ENCODE results near the gene PIGP. TPM values are rescaled to one million over a fixed set of nuclear protein-coding genes. Genes with fewer than 3 reads are reported as not detected.

Gene PIGP
- total and polyA plus RNA-seq, 9 of the 15 experiments (the other 6 are each of a cell fraction or from before 2014, with no cell fraction given): 18.3 to 122 (median 35.6) TPM

- no peak for TF ChIP-seq RREB1 (CRISPR knock-in tag; IDR thresholded peaks at IDR 0.05)
- no peak for TF ChIP-seq NBN (IDR thresholded peaks at IDR 0.05; ENCODE audit: low read depth)
These were observed 15.3 kb downstream of the PIGP start (continued) for GRCh38 chr21:37057614-37058013.

DNA sequence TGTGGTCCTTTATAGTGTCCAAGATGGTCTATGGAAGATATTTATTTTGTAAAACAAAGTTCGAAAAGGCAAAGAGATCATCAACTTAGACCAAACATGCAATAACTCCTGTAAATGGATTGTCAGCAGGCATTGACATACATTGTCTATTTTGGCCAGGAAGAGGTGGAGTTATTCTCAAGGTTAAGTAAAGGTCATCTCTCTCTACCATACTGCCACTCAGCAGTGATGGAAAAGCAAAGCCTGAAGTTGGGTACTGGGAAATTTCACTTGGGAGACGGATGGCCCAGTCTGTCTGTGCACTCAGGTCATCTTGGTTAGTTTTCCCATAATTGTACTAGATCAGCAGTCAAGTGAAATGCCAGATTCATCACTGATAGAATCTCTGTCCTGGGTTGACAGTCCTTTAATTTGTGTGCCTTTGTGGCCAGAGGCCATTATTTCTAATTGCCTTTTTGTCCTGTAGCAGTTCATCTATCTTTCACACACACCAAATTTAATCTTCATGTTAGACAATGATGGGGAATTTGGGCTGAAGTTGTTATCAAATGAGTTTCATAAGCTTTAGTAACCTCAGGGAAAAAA, 17.5 kb downstream of the PIGP start:
- no peak for FAIRE-seq
- POLR2A ChIA-PET: interaction anchor here (0.6 kb wide), 1 partner anchor 8 kb away, joined by 3 read pairs; no protein-coding TSS in a partner anchor
- H3K4me1 ChIP-seq (replicated peaks in 1 of 2; ENCODE audit: control insufficient read depth in 2 of 2, insufficient read depth in 2 of 2, low read length in 2 of 2): peaks cover 0 to 4% of the 10 kb centered on the region in 2 experiments; a peak in 1 of 5 replicates
- 20% methylated on average over 2 of the region's 2 CpGs for WGBS (ENCODE audit: insufficient coverage, low coverage, missing lambda C conversion rate)
- no peak overlapping the region for H3K9ac ChIP-seq (ENCODE audit: insufficient read depth in 1 of 2, low read depth in 2 of 2, low read length in 2 of 2)
- H3K27ac ChIP-seq (ENCODE audit: extremely low read depth, low read depth, low read length): no peak overlapping the region
- H4K20me1 ChIP-seq (replicated peaks; ENCODE audit: control insufficient read depth, insufficient read depth, low read length): no peaks in the 10 kb centered on the region
- H3K4me2 ChIP-seq (ENCODE audit: insufficient read depth, low read length): no peak overlapping the region
- ATAC-seq: no peak
- no TSS peak for BruUV-seq (replicated peaks)
- CTCF ChIA-PET (ENCODE audit: low intra/inter-chr PET ratio): no interaction called here
- no peaks in the 10 kb centered on the region for H3K79me2 ChIP-seq (ENCODE audit: control insufficient read depth, insufficient read depth, low read length)
- H3K9me3 ChIP-seq (replicated peaks; ENCODE audit: control insufficient read depth, insufficient read depth, low read depth, low read length): no peaks in the 10 kb centered on the region
- TF ChIP-seq RNF2 (IDR thresholded peaks at IDR 0.05) (no peak), CBFA2T3 (IDR thresholded peaks at IDR 0.05) (no peak), ESRRA (IDR thresholded peaks at IDR 0.05; ENCODE audit: borderline replicate concordance, low read depth) (peak; percentile 59), MEIS2 (IDR thresholded peaks at IDR 0.05; ENCODE audit: partially characterized antibody) (peak; percentile 9), ATF7 (IDR thresholded peaks at IDR 0.05) (no peak)
- TF ChIP-seq, protein P1, sequence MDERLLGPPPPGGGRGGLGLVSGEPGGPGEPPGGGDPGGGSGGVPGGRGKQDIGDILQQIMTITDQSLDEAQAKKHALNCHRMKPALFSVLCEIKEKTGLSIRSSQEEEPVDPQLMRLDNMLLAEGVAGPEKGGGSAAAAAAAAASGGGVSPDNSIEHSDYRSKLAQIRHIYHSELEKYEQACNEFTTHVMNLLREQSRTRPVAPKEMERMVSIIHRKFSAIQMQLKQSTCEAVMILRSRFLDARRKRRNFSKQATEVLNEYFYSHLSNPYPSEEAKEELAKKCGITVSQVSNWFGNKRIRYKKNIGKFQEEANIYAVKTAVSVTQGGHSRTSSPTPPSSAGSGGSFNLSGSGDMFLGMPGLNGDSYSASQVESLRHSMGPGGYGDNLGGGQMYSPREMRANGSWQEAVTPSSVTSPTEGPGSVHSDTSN (CRISPR knock-in tag; IDR thresholded peaks at IDR 0.05; ENCODE audit: low read depth): no peak
- TF ChIP-seq, protein P1 (tag; conservative IDR thresholded peaks at IDR 0.05; ENCODE audit: low read depth): 0 out of 2 replicates have a peak, but pooled peaks have one; percentile 12
- no peaks in the 10 kb centered on the region for H3K27me3 ChIP-seq (ENCODE audit: control insufficient read depth in 2 of 2, insufficient read depth in 2 of 2, low read length in 2 of 2)
- no peaks in the 10 kb centered on the region for H3K9me1 ChIP-seq (ENCODE audit: control insufficient read depth, insufficient read depth, low read length)
- no peak overlapping the region for H3K4me3 ChIP-seq
- intact Hi-C loops (cut with micrococcal nuclease): no loop called here
- no peak overlapping the region for H2AFZ ChIP-seq (ENCODE audit: low read depth, low read length)
- H3K36me3 ChIP-seq (ENCODE audit: control insufficient read depth, insufficient read depth, low read length): no peaks in the 10 kb centered on the region
- DNase-seq (ENCODE audit: extremely low read depth in 1 of 4, low spot score in 3 of 4): no peak
- in situ Hi-C loops (cut with MboI): no loop called here

Data from K562 (cell line).